ENCODE measurements around the gene EXT2. TPM values are rescaled to one million over a fixed set of nuclear protein-coding genes. Genes with fewer than 3 reads are reported as not detected.

Gene EXT2
- total and polyA plus RNA-seq, 10 of the 15 experiments (the other 5 are each of a cell fraction or from before 2014, with no cell fraction given), result 3.8 to 31.4 (median 17.9) TPM

DNA sequence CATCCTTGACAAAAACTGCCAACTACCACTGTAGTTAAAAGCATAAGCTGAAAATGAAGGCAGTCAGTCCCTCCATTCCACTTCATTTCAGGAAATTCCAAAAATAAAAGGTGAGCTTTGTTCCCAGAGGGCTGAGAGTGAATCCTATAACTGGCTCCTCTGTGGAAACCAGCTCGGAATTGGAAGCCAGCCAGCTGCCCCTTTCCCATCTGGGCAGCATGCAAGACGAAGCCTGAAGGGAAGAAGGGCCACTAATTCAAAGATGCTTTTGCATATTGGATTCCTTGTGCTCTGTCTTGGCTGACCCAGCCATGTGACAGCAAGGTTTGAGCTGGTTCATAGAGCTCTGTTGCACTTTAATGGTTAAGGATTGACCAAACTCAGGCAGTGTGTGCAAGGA lies 131.0 kb downstream of the EXT2 start:
- in situ Hi-C loops (cut with MboI), result no loop called here
- SMC1A ChIA-PET (ENCODE audit: uncharacterized antibody, unreplicated experiment), result interaction anchor here (1.2 kb wide), 1 partner anchor 18 kb away, joined by 3 read pairs; no protein-coding TSS in a partner anchor

DNA sequence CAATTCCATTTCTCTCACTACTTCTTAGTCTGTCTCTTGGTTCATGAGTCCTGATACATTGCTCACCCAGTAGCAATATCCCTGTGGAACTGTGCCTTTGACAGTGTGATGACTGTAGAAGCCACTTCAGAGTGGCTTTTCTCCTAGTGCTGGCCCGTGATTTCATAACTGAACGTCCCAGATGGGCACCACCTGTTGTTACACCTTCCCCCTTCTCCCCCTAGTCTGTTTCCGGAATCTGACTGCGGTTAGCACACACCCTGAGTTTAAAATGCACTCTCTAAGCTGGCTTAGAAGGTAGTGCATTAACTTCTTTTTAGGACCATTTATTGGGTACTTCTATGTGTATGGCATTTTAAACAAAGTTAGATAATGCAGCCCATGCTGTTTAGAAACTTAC lies 131.5 kb downstream of the EXT2 start:
- H3K9ac ChIP-seq (ENCODE audit: control insufficient read depth, insufficient read depth, low read length), result no peak overlapping the region
- no peaks in the 10 kb centered on the region for H3K9me3 ChIP-seq (replicated peaks; ENCODE audit: control insufficient read depth, insufficient read depth, low read length)
- ChIA-PET RAD21 (ENCODE audit: unreplicated experiment) (no interaction called here), POLR2A (no interaction called here), SMC1A (ENCODE audit: uncharacterized antibody, unreplicated experiment) (interaction anchor here (1.2 kb wide), 1 partner anchor 18 kb away, joined by 3 read pairs; no protein-coding TSS in a partner anchor), CTCF (no interaction called here)
- DNase-seq (ENCODE audit: low read depth, low spot score), result no peak
- H4K20me1 ChIP-seq (ENCODE audit: control insufficient read depth, insufficient read depth), result no peaks in the 10 kb centered on the region
- no peak for ATAC-seq
- in situ Hi-C loops (cut with MboI) (no loop called here), intact Hi-C loops (cut with micrococcal nuclease; ENCODE audit: unreplicated experiment) (no loop called here)
- BruUV-seq (replicated peaks), result no TSS peak
- no peak for FAIRE-seq
- no peak overlapping the region for H3K4me2 ChIP-seq (ENCODE audit: control insufficient read depth, insufficient read depth)
- no peaks in the 10 kb centered on the region for H3K27me3 ChIP-seq (replicated peaks in 1 of 2; ENCODE audit: control insufficient read depth in 2 of 2, insufficient read depth in 2 of 2, low read length in 1 of 2)
- H3K27ac ChIP-seq (ENCODE audit: control insufficient read depth, insufficient read depth), result no peak overlapping the region
- H3K4me3 ChIP-seq, result no peak overlapping the region
- no peaks in the 10 kb centered on the region; a peak in 1 of 4 replicates for H3K36me3 ChIP-seq (ENCODE audit: control insufficient read depth in 2 of 2, insufficient read depth in 2 of 2, low read length in 1 of 2)
- H2AFZ ChIP-seq (ENCODE audit: control insufficient read depth, low read depth, low read length), result no peak overlapping the region
- H3K79me2 ChIP-seq (ENCODE audit: control insufficient read depth, insufficient read depth, low read length), result no peaks in the 10 kb centered on the region
- no peaks in the 10 kb centered on the region for H3K4me1 ChIP-seq (ENCODE audit: control insufficient read depth, insufficient read depth, low read length)
- WGBS (ENCODE audit: insufficient coverage, insufficient replicate concordance, low lambda C conversion rate, missing lambda C conversion rate), result 57% methylated on average over 3 of the region's 4 CpGs
- TF ChIP-seq RAD51 (IDR thresholded peaks at IDR 0.05), result no peak
- TF ChIP-seq MYC (IDR thresholded peaks at IDR 0.05; ENCODE audit: insufficient read depth, insufficient read length, insufficient replicate concordance, low read length, severe bottlenecking), result no peak
- no peak for TF ChIP-seq GATAD2B (conservative IDR thresholded peaks at IDR 0.05; ENCODE audit: low read depth)
- TF ChIP-seq, protein P1, sequence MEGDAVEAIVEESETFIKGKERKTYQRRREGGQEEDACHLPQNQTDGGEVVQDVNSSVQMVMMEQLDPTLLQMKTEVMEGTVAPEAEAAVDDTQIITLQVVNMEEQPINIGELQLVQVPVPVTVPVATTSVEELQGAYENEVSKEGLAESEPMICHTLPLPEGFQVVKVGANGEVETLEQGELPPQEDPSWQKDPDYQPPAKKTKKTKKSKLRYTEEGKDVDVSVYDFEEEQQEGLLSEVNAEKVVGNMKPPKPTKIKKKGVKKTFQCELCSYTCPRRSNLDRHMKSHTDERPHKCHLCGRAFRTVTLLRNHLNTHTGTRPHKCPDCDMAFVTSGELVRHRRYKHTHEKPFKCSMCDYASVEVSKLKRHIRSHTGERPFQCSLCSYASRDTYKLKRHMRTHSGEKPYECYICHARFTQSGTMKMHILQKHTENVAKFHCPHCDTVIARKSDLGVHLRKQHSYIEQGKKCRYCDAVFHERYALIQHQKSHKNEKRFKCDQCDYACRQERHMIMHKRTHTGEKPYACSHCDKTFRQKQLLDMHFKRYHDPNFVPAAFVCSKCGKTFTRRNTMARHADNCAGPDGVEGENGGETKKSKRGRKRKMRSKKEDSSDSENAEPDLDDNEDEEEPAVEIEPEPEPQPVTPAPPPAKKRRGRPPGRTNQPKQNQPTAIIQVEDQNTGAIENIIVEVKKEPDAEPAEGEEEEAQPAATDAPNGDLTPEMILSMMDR (IDR thresholded peaks at IDR 0.05 in 2 of 3, conservative IDR thresholded peaks at IDR 0.05 in 1 of 3; ENCODE audit: control insufficient read depth in 2 of 3, extremely low read depth in 1 of 3, insufficient read depth in 1 of 3, low read depth in 3 of 3, low read length in 3 of 3), result no peak
- no peak for TF ChIP-seq ZBED1 (IDR thresholded peaks at IDR 0.05; ENCODE audit: borderline replicate concordance)
- TF ChIP-seq, protein P2, sequence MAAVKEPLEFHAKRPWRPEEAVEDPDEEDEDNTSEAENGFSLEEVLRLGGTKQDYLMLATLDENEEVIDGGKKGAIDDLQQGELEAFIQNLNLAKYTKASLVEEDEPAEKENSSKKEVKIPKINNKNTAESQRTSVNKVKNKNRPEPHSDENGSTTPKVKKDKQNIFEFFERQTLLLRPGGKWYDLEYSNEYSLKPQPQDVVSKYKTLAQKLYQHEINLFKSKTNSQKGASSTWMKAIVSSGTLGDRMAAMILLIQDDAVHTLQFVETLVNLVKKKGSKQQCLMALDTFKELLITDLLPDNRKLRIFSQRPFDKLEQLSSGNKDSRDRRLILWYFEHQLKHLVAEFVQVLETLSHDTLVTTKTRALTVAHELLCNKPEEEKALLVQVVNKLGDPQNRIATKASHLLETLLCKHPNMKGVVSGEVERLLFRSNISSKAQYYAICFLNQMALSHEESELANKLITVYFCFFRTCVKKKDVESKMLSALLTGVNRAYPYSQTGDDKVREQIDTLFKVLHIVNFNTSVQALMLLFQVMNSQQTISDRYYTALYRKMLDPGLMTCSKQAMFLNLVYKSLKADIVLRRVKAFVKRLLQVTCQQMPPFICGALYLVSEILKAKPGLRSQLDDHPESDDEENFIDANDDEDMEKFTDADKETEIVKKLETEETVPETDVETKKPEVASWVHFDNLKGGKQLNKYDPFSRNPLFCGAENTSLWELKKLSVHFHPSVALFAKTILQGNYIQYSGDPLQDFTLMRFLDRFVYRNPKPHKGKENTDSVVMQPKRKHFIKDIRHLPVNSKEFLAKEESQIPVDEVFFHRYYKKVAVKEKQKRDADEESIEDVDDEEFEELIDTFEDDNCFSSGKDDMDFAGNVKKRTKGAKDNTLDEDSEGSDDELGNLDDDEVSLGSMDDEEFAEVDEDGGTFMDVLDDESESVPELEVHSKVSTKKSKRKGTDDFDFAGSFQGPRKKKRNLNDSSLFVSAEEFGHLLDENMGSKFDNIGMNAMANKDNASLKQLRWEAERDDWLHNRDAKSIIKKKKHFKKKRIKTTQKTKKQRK (IDR thresholded peaks at IDR 0.05; ENCODE audit: low read depth, low read length), result no peak
- TF ChIP-seq, protein P3, sequence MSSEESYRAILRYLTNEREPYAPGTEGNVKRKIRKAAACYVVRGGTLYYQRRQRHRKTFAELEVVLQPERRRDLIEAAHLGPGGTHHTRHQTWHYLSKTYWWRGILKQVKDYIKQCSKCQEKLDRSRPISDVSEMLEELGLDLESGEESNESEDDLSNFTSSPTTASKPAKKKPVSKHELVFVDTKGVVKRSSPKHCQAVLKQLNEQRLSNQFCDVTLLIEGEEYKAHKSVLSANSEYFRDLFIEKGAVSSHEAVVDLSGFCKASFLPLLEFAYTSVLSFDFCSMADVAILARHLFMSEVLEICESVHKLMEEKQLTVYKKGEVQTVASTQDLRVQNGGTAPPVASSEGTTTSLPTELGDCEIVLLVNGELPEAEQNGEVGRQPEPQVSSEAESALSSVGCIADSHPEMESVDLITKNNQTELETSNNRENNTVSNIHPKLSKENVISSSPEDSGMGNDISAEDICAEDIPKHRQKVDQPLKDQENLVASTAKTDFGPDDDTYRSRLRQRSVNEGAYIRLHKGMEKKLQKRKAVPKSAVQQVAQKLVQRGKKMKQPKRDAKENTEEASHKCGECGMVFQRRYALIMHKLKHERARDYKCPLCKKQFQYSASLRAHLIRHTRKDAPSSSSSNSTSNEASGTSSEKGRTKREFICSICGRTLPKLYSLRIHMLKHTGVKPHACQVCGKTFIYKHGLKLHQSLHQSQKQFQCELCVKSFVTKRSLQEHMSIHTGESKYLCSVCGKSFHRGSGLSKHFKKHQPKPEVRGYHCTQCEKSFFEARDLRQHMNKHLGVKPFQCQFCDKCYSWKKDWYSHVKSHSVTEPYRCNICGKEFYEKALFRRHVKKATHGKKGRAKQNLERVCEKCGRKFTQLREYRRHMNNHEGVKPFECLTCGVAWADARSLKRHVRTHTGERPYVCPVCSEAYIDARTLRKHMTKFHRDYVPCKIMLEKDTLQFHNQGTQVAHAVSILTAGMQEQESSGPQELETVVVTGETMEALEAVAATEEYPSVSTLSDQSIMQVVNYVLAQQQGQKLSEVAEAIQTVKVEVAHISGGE (CRISPR knock-in tag; IDR thresholded peaks at IDR 0.05), result no peak

More for the DNA sequence above, 131.0 kb downstream of the EXT2 start:
- no peak overlapping the region for H3K4me3 ChIP-seq
- H3K9me3 ChIP-seq (replicated peaks; ENCODE audit: control insufficient read depth, insufficient read depth, low read length), result no peaks in the 10 kb centered on the region
- no peak for FAIRE-seq
- no TSS peak for BruUV-seq (replicated peaks)
- CTCF ChIA-PET, result no interaction called here
- H3K36me3 ChIP-seq (ENCODE audit: control insufficient read depth in 2 of 2, insufficient read depth in 2 of 2, low read length in 1 of 2), result no peaks in the 10 kb centered on the region; a peak in 1 of 4 replicates
- H3K9ac ChIP-seq (ENCODE audit: control insufficient read depth, insufficient read depth, low read length), result no peak overlapping the region
- H3K4me1 ChIP-seq (ENCODE audit: control insufficient read depth, insufficient read depth, low read length), result no peaks in the 10 kb centered on the region
- ATAC-seq, result no peak
- DNase-seq (ENCODE audit: low read depth, low spot score), result no peak
- POLR2A ChIA-PET, result no interaction called here
- no peaks in the 10 kb centered on the region for H4K20me1 ChIP-seq (ENCODE audit: control insufficient read depth, insufficient read depth)
- RAD21 ChIA-PET (ENCODE audit: unreplicated experiment), result no interaction called here
- H3K27ac ChIP-seq (ENCODE audit: control insufficient read depth, insufficient read depth), result no peak overlapping the region
- 87% methylated on average over 2 of the region's 2 CpGs for WGBS (ENCODE audit: insufficient coverage, insufficient replicate concordance, low lambda C conversion rate, missing lambda C conversion rate)
- H3K4me2 ChIP-seq (ENCODE audit: control insufficient read depth, insufficient read depth), result no peak overlapping the region
- no peak overlapping the region for H2AFZ ChIP-seq (ENCODE audit: control insufficient read depth, low read depth, low read length)
- intact Hi-C loops (cut with micrococcal nuclease; ENCODE audit: unreplicated experiment), result no loop called here
- no peaks in the 10 kb centered on the region for H3K27me3 ChIP-seq (replicated peaks in 1 of 2; ENCODE audit: control insufficient read depth in 2 of 2, insufficient read depth in 2 of 2, low read length in 1 of 2)
- TF ChIP-seq NR2F1 (conservative IDR thresholded peaks at IDR 0.05), result no peak
- no peaks in the 10 kb centered on the region for H3K79me2 ChIP-seq (ENCODE audit: control insufficient read depth, insufficient read depth, low read length)

All from GM12878 (cell line).